ENCODE measurements around the gene TGFB1I1.
"Not testable (repeated sequence)": the region's sequence is repeated elsewhere in the genome, so short reads cannot be mapped to it uniquely, and the experiment has no call there.

Gene TGFB1I1

DNA sequence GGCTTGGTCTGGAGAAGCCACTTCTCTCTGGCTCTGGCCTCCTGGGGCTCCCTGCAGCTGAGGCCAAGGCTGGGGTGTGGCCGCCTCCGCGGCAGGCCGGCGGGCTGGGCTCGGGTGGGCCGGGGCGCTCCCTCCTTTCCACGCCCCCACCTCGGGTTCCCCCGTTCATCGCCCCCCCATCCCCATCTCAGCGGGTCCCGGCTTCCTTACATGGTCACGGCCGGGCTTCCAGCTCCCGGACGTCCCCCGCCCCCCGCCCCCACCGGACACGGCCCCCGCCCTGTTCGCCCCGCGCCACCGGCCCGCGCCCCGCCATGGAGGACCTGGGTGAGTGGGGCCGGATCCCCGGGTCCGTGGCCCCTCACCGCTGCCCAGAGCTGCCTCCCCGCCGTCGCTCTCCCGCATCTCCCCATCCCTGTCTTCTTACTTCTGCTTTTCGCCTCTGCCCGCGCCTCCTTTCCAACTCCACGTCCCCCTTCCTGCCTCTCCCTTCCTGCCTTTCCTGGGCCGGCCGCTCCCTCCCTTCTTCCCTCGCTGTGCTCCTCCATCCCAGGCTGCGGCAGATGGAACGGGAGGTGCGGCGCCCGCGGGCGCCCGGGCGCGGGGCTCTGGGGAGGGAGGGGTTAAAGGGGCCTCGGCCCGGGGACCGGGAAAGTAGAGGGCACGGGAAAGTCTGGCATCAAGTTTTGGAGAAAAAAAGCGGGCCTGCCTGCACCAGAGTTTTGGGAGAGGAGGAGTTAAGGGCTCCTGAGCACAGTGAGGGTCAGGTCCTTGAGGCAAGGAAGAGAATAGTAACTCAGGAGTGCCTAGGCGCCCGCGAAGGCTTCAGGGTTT, at the start of gene TGFB1I1:
TSS of gene TGFB1I1 (plus strand) at position 278 of the 834 bp plus-strand sequence. CDS start at position 315, 37 bp downstream.
- DNase-seq, result peak; percentile 91

DNA sequence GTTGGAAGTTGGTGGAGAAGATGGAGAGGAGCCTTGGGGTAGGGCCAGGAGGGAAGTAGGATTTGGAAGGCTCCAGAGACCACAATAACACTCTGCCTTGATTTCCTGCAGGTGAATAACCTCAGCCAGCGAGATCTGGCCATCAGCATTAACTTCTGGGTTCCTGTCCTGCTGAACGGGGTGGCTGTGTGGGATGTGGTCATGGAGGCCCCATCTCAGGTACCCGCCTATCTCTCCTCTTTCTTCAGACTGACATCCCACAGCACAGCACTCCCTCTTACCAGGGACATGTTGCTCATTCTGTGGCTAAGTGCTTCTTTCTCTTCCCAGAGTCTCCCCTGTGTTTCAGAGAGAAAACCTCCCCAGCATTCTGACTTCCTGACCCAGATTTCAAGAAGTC, 48.7 kb upstream of the TGFB1I1 start:
- no peak for DNase-seq

DNA sequence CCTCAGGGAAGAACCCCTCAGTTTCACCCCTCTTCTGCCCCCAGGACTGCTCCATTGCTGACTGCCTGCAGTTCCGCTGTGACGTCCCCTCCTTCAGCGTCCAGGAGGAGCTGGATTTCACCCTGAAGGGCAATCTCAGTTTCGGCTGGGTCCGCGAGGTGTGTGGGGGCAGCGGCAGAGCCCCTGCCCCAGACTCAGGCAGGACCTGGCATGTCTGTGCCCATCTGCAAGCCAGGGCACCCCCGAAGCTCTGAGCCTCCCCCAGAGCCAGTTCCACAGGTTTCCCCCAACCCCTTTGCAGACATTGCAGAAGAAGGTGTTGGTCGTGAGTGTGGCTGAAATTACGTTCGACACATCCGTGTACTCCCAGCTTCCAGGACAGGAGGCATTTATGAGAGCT, 48.2 kb upstream of the TGFB1I1 start:
- DNase-seq, result no peak

DNA sequence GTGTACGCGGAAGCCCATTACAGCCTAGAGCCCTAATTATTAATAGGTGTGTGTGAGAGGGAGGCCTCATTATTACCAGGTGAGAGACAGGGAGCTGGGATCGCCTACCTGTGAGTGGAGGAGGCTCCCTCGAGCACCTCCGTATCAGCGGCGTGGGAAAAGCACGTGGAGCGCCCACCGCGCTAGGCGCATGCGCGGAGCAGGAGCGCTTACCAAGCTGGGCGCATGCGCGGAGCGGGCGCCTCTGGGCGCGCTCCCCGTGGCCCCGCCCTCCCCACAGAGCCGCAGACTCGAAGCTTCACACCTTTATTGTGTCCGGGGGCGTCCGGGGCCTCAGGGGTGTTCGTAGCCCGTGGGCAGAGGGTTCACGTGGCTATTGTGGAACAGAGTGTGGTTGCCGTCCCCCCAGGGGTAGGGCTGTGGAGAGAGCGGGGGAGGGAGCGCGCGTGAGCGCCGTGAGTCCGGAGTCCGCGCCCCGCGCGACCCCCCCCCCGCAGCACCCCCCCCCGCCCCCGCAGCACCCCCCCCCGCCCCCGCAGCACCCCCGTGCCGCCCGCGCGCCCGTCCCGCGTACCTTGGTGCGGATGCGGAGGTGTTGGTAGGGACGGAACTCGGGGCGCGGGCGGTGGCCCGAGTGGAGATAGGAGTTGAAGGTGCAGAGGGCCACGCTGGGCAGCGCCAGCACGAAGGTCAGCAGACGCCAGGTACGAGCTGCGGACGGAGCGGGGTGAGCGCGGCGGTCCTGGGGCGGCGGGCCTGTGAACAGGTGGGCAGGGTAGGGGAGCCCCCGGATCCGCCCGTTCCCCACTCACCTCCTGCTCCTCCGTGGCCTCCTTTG, 44.3 kb upstream of the TGFB1I1 start:
- peak; percentile 35 for DNase-seq

- DNase-seq, result no peak
These were observed 43.7 kb upstream of the TGFB1I1 start, which contains the start of gene COX6A2 for GRCh38 chr16:31428279-31428597. Gene COX6A2 (minus strand): TSS chr16:31428360. CDS start chr16:31428325, 35 bp downstream.

- DNase-seq, result no peak
These were observed 43.2 kb upstream of the TGFB1I1 start for GRCh38 chr16:31428638-31429247.

DNA sequence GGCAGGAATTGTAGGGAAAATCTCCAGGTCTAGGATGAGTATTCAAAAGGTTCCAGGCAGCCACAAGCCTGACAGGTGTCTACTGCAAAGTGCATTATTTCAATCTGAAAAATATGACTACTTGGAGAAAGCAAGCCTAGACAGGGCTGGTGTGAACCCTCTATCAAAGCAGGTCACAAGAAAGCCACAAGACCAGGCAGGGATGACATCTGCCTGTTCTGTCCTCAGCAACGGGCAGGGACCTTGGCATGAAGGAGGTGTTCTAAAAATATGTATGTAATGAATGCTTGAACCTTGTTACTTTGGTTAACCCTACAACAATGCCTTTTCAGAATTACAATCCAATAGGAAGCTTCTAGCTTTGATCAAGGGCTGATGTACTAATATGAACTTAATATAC, 42.6 kb upstream of the TGFB1I1 start:
- no peak for DNase-seq

GRCh38 chr16:31429796-31430195, 42.2 kb upstream of the TGFB1I1 start:
- no peak for DNase-seq

DNA sequence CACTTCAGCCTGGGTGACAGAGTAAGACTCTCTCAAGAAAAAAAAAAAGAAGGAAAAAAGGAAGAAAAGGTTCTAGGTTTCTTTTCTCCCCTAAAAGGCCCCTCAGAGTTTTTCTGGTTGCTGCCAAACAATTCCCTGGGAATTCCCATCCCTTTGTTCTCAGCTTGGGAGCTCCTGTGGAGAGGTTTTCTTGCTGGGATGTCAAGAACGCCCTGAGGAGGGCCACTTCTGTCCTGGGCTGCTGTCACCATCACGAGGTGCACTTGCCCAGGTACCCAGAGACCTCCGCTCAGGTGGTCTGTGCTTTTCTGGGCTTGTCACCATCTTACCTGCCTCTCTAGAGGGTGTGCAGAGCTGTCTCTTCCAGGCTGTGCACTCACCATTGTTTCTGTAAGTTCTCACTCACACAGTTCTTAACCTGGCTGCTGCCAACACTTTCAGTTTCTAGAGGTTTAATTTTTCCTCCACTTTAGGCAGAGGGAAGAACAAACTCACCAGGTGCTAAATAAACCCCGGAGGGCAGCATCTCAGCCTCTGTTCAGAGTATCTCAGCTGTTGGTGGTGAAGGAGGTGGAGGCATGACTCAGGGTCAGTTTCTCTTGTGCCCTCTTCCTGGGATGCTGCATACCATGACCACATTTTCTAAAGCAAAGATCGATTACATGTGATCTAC, 41.4 kb upstream of the TGFB1I1 start:
- no peak for DNase-seq

GRCh38 chr16:31435341-31436220, 36.4 kb upstream of the TGFB1I1 start:
- no peak for DNase-seq

GRCh38 chr16:31436221-31437045, 35.5 kb upstream of the TGFB1I1 start:
- DNase-seq, result no peak

DNA sequence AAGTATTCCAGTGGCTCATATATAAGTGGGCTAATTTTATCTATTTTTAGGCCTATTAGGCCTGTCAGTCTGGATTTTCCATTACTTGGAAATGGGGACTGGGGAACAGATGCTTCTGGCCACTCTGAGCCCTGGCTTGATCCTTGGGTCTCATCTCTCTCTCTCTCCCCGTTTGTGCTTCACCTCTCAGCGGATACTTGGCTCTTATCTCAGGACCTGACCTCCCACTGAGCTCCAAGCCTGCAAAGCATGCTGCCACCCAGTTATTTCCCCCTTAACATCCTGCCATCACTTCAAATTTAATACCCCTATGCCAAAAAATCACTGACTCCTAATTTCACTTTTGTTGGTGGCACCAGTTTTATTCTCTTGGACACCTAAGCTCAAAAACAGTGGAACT, 33.5 kb upstream of the TGFB1I1 start:
- DNase-seq, result no peak

- not testable (repeated sequence) for DNase-seq
These were observed 32.9 kb upstream of the TGFB1I1 start for GRCh38 chr16:31439023-31439422.

- no peak for DNase-seq
These were observed 32.4 kb upstream of the TGFB1I1 start for GRCh38 chr16:31439519-31439918.

DNA sequence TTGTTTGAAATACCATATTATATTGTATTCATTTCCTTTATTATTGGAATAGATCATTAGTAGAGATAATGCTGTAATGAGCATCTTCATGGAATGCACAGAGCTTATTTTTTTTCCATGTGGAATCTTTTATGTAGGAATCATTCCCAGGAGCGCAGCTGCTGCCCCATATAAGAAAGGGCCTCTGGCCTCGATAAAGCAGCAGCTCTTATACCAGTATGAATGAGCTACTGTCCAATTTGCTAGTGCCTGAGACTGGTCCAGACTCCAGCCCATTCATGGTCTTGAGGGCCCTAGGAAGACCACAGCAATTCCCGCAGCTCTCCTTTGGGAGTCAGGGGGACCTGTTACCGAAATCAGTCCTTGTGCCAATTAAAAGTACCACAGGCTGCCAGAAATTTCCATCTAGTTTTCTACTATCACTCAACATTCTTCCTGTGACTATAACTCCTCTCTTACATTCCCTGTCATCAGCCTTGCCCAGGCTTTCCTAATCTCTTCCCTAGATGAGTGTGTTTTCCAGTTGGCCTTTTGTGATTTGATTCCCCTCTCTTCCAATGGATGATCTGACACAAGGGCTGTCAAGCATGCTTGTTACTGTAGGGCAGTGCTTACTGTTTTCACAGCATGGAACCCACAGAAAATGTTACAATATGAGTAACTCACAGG, 31.3 kb upstream of the TGFB1I1 start:
- DNase-seq, result no peak

DNA sequence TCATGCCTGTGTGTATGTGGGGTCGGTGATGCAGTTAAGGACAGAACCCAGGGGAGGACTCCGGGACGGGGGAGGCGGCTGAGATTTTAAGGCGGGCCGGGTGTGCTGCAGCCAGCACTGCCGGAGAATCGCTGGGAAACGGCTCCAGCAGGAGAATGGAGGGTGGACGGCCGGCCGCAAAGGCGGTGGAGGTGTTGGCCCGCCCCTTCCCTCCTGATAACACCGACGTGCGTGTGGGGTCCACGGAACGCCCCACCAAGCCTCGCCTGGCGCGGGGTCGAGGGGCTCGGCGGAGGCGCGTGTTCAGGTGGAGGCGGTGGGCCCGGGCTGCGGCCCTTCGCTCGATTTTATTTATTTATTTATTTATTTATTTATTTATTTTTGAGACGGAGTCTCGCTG, 30.0 kb upstream of the TGFB1I1 start:
- no peak for DNase-seq

DNA sequence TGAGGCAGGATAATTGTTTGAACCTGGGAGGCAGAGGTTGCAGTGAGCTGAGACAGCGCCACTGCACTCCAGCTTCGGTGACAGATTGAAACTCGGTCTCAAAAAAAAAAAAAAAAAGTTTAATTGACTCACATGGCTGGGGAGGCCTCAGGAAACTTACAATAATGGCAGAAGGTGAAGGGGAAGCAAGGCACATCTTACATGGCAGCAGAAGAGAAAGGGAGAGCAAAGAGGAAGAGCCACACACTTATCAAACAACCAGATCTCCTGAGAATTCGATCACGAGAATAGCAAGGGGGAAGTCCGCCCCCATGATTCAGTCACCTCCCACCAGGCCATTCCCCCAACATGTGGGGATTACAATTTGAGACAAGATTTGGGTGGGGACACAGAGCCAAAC, 26.0 kb upstream of the TGFB1I1 start:
- not testable (repeated sequence) for DNase-seq

DNA sequence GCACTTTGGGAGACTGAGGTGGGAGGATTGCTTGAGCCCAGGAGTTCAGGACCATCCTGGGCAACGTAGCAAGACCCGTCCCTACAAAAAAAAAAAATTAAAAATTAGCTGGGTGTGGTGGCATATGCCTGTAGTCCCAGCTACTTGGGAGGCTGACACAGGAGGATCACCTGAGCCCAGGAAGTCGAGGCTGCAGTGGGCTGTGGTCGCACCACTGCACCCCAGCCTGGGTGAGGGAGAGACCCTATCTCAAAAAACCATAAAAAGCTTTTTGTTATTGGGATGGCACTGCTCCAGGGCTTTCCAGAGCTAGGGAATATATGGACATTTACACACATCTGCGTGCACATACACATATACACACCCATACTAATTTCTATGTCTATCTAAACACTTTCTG, 20.8 kb upstream of the TGFB1I1 start:
- no peak for DNase-seq

DNA sequence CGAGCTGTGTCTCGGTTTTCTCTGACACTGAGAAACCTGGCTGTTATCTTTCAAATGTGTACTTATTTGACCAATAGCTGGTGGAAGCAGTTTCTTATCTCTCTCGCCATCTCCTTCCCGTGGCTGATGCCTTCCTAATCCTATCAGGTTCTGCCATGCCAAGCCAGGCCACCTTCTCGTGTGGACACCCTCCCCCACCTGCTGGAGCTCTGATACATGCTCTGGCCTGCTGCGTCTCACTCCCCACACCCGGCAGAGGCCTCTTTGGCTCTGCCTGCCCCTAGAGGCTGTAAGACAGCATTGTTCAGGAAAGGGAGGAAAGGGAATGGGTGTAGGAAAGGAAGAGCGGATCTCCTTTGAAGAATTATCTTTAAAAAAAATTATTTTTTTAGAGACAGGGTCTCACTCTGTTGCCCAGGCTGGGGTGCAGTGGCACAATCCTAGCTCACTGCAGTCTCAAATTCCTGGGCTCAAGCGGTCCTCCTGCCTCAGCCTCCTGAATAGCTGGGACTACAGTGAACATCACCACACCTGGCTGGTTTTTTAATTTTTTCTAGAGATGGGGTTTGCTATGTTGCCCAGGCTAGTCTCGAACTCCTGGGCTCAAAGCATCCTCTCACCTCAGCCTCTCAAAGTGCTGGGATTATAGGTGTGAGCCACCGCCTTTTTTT, 20.1 kb upstream of the TGFB1I1 start:
- DNase-seq, result peak; percentile 75

GRCh38 chr16:31452631-31453106, 19.3 kb upstream of the TGFB1I1 start:
- peak; percentile 90 for DNase-seq

Measured in fibroblast of skin of right quadriceps (primary cell).